K562 (cell line): Measurements from ENCODE around the gene CALB2. TPM values are rescaled to one million over a fixed set of nuclear protein-coding genes. Genes with fewer than 3 reads are reported as not detected.
A peak's percentile ranks its signal among the peaks of the same experiment; 100 is the strongest.

ENCODE experiments used
- ATAC-seq: fragments of 200-7000 bp; cut with Tn5 transposase; 3 replicates; pipeline ENCODE4 v1.9.1; 2020; ENCODE audit warnings: moderate library complexity
- BruUV-seq: library from RNA; stranded (reverse); fragments of 400-500 nt; replicated peaks from 2 replicates; lab custom pipeline; 2021; lab: Mats Ljungman, UMichigan
- CTCF ChIA-PET: fragments of 300-600 bp; formaldehyde crosslinking; extraction: SDS; loops from one replicate; lab custom pipeline; 2021; ENCODE audit warnings: low intra/inter-chr PET ratio; lab: Yijun Ruan, JAX
- POLR2A ChIA-PET: fragments of 300-600, 350-650 bp; sonication (Branson Sonifier 250); formaldehyde crosslinking; extraction: SDS; loops from one replicate; lab custom pipeline; 2021; ENCODE audit warnings: antibody characterized with exemption, inconsistent platforms; lab: Yijun Ruan, JAX
- DNase-seq, 4 experiments: peaks; one replicate each; pipeline versions ENCODE4 v3.0.0 to v3.0.0-alpha.2; 2011 to 2018; ENCODE audit warnings: low spot score in 3 of 4, mixed read lengths in 3 of 4; ENCODE audit errors: extremely low read depth in 1 of 4
- FAIRE-seq: peaks from 2 replicates; lab custom pipeline; 2011; peaks lifted over from hg19 to GRCh38; lab: Jason Lieb, UNC
- H2AFZ ChIP-seq: 2 replicates; pipeline ENCODE4 v1.6.0; 2011; ENCODE audit warnings: low read depth, low read length, control low read depth, inconsistent platforms
- H3K27ac ChIP-seq: fragments of 200-600 bp; 3 replicates; pipeline ENCODE4 v1.8.0; 2011; ENCODE audit warnings: low read depth, mild to moderate bottlenecking, control low read depth, inconsistent platforms, low read length, moderate library complexity, mixed read lengths; ENCODE audit errors: extremely low read depth
- H3K27me3 ChIP-seq, 2 experiments: fragments of 300-600 bp in 1 of 2; 2 replicates in 1 of 2; 3 replicates in 1 of 2; pipeline versions ENCODE4 v1.6.0 to v1.8.0; 2011; ENCODE audit warnings: inconsistent platforms in 2 of 2, low read length in 2 of 2, mild to moderate bottlenecking in 1 of 2, mixed read lengths in 1 of 2, moderate library complexity in 1 of 2; ENCODE audit not compliant: control insufficient read depth in 2 of 2, insufficient read depth in 2 of 2
- H3K36me3 ChIP-seq: fragments of 300-600 bp; 3 replicates; pipeline ENCODE4 v1.8.0; 2011; ENCODE audit warnings: mild to moderate bottlenecking, low read length, inconsistent platforms; ENCODE audit not compliant: control insufficient read depth, insufficient read depth
- H3K4me1 ChIP-seq, 2 experiments: fragments of 200-600 bp in 1 of 2; replicated peaks in 1 of 2; 2 replicates in 1 of 2; 3 replicates in 1 of 2; pipeline versions ENCODE4 v1.5.1 to v1.8.0; 2011; ENCODE audit warnings: inconsistent platforms in 2 of 2, low read length in 2 of 2, mild to moderate bottlenecking in 1 of 2, mixed read lengths in 1 of 2, moderate library complexity in 1 of 2; ENCODE audit not compliant: control insufficient read depth in 2 of 2, insufficient read depth in 2 of 2
- H3K4me2 ChIP-seq: 2 replicates; pipeline ENCODE4 v1.6.1; 2011; ENCODE audit warnings: low read length, control low read depth, inconsistent platforms, mixed read lengths; ENCODE audit not compliant: insufficient read depth
- H3K4me3 ChIP-seq: fragments of 200-600 bp; sonication (generic), shearing (Covaris generic); 2 replicates; pipeline ENCODE4 v1.5.1; 2016; ENCODE audit warnings: control low read depth, inconsistent platforms
- H3K79me2 ChIP-seq: fragments of 200-600 bp; 3 replicates; pipeline ENCODE4 v1.8.0; 2011; ENCODE audit warnings: low read length, inconsistent platforms; ENCODE audit not compliant: control insufficient read depth, insufficient read depth
- H3K9ac ChIP-seq, 2 experiments: 2 replicates each; pipeline versions ENCODE4 v1.6.0 to v1.6.1; 2011; ENCODE audit warnings: low read depth in 2 of 2, low read length in 2 of 2, control low read depth in 1 of 2, inconsistent platforms in 1 of 2, mild to moderate bottlenecking in 1 of 2, mixed read lengths in 1 of 2; ENCODE audit not compliant: insufficient read depth in 1 of 2
- H3K9me1 ChIP-seq: one replicate; pipeline ENCODE4 v1.6.0; 2011; ENCODE audit warnings: inconsistent platforms, mild to moderate bottlenecking, low read length, moderate library complexity; ENCODE audit not compliant: control insufficient read depth, insufficient read depth
- H3K9me3 ChIP-seq: replicated peaks from 2 replicates; pipeline ENCODE4 v1.5.1; 2011; ENCODE audit warnings: low read depth, low read length, inconsistent platforms; ENCODE audit not compliant: control insufficient read depth, insufficient read depth
- H4K20me1 ChIP-seq: replicated peaks from 2 replicates; pipeline ENCODE4 v1.6.1; 2011; ENCODE audit warnings: low read length, inconsistent platforms, mixed read lengths; ENCODE audit not compliant: control insufficient read depth, insufficient read depth
- BCOR ChIP-seq: fragments of 450-650 bp; IDR thresholded peaks from 2 replicates; pipeline ENCODE4 v1.6.1; 2016
- C11orf30 ChIP-seq: fragments of 450-650 bp; IDR thresholded peaks from 2 replicates; pipeline ENCODE4 v1.6.1; 2016; ENCODE audit warnings: low read depth, mild to moderate bottlenecking
- EGR1 ChIP-seq: fragments of 450-650 bp; conservative IDR thresholded peaks from 2 replicates; pipeline ENCODE4 v1.6.1; 2017; ENCODE audit warnings: mild to moderate bottlenecking
- GTF2A2 ChIP-seq: IDR thresholded peaks from 2 replicates; pipeline ENCODE4 v1.6.1; 2016; ENCODE audit warnings: mild to moderate bottlenecking, missing genetic modification characterization, missing compliant biosample characterization
- ILF3 ChIP-seq: fragments of 450-650 bp; IDR thresholded peaks from 2 replicates; pipeline ENCODE4 v1.6.1; 2018; ENCODE audit warnings: antibody characterized with exemption, mild to moderate bottlenecking, moderate library complexity, borderline replicate concordance
- RBM25 ChIP-seq: fragments of 200-400 bp; formaldehyde crosslinking; IDR thresholded peaks from 2 replicates; pipeline ENCODE4 v1.6.1; 2018; ENCODE audit warnings: low read length, low read depth, moderate library complexity; ENCODE audit not compliant: severe bottlenecking
- RNF2 ChIP-seq: sonication (generic); IDR thresholded peaks from 2 replicates; pipeline ENCODE4 v1.6.1; 2016
- SETDB1 ChIP-seq: IDR thresholded peaks from one replicate; pipeline ENCODE4 v1.6.1; 2012; ENCODE audit warnings: low read length, control low read depth, inconsistent platforms
- TARDBP ChIP-seq: fragments of 450-650 bp; IDR thresholded peaks from 2 replicates; pipeline ENCODE4 v1.6.1; 2016
- ZBTB9 ChIP-seq: fragments of 450-650 bp; formaldehyde crosslinking; IDR thresholded peaks from 2 replicates; pipeline ENCODE4 v1.4.0; 2020; ENCODE audit warnings: mild to moderate bottlenecking, moderate library complexity
- WGBS: fragments of 100-300 bp; shearing (Covaris generic); methylation state at CpG from one replicate; pipeline ENCODE4 v1.1.6; 2016; ENCODE audit warnings: low coverage, mixed read lengths; ENCODE audit not compliant: insufficient coverage; ENCODE audit errors: missing lambda C conversion rate; 5-methylcytosine and 5-hydroxymethylcytosine counted together
- in situ Hi-C: fragments of 300-500 bp; cut with MboI; formaldehyde crosslinking; loops from 4 replicates; pipeline ENCODE4 v1.15.0; 2018; ENCODE audit warnings: inconsistent platforms, mixed read lengths
- intact Hi-C: fragments of 100-400 bp; cut with micrococcal nuclease; formaldehyde crosslinking; loops from 2 replicates; pipeline ENCODE4 v1.14.2; 2022
- polyA plus RNA-seq, 8 experiments: library from polyadenylated mRNA; depleted of rRNA in 4 of 8; stranded (reverse) in 5 of 8; unstranded in 3 of 8; fragments of >200 nt; fragmentation: Nextera tagmentation in 2 of 8; fragmentation: Illumina TruSeq in 1 of 8; extraction: Ambion mirVana in 2 of 8; extraction: Trizol in 1 of 8; gene quantifications; 2 replicates each; pipeline versions ENCODE4 v1.2.1 to v1.2.3, GENCODE V29; 2011 to 2014; ENCODE audit warnings: inconsistent platforms in 1 of 8, missing spikeins in 1 of 8
- total RNA-seq, 7 experiments: library from RNA; depleted of rRNA in 6 of 7; stranded (reverse); fragments of >200 nt in 6 of 7; fragmentation: Illumina TruSeq in 2 of 7; extraction: Trizol in 2 of 7; gene quantifications; 2 replicates each; pipeline versions ENCODE4 v1.2.1 to v1.2.3, GENCODE V29; 2011 to 2021; ENCODE audit warnings: low replicate concordance in 1 of 7
- TF ChIP-seq, protein P1 (sequence below), 2 experiments: fragments of 450-650 bp; IDR thresholded peaks; 2 replicates each; pipeline ENCODE4 v1.6.1; 2018; ENCODE audit warnings: mild to moderate bottlenecking in 2 of 2, low read depth in 1 of 2; ENCODE audit not compliant: partially characterized antibody in 2 of 2
- TF ChIP-seq, protein P2 (sequence below): sonication (generic); formaldehyde crosslinking; IDR thresholded peaks from 2 replicates; pipeline ENCODE4 v1.8.0; 2022; ENCODE audit warnings: mild to moderate bottlenecking, missing genetic modification reagents

Gene CALB2
- total and polyA plus RNA-seq, 9 of the 15 experiments (the other 6 are each of a cell fraction or from before 2014, with no cell fraction given), result not detected

- no peak for DNase-seq
- no peak overlapping the region for H3K4me2 ChIP-seq
- no peak overlapping the region for H3K9ac ChIP-seq
- peaks cover 8 to 25% of the 10 kb centered on the region in 2 experiments; a peak in 4 of 5 replicates for H3K27me3 ChIP-seq
- POLR2A ChIA-PET, result no interaction called here
- H3K9me1 ChIP-seq, result no peaks in the 10 kb centered on the region
- BruUV-seq, result no TSS peak
- H2AFZ ChIP-seq, result no peak overlapping the region
- in situ Hi-C loops, result no loop called here
- no peak for FAIRE-seq
- intact Hi-C loops, result no loop called here
- H3K4me3 ChIP-seq, result no peak overlapping the region
- 0 out of 5 replicates have a peak, but pooled peaks cover 0 to 4% of the 10 kb centered on the region in 2 experiments for H3K4me1 ChIP-seq
- WGBS, result 1% methylated on average over 5 of the region's 5 CpGs
- no peak for ATAC-seq
- no peaks in the 10 kb centered on the region for H3K9me3 ChIP-seq
- no peaks in the 10 kb centered on the region for H4K20me1 ChIP-seq
- CTCF ChIA-PET, result no interaction called here
- H3K79me2 ChIP-seq, result no peaks in the 10 kb centered on the region
- TF ChIP-seq SETDB1 (no peak), BCOR (peak; percentile 14; the same call in 1 of the 2 replicates), RBM25 (peak; percentile 83)
- H3K36me3 ChIP-seq, result no peaks in the 10 kb centered on the region
- H3K27ac ChIP-seq, result no peak overlapping the region
Measured at GRCh38 chr16:71341881-71342280, 16.6 kb upstream of the CALB2 start.

DNA sequence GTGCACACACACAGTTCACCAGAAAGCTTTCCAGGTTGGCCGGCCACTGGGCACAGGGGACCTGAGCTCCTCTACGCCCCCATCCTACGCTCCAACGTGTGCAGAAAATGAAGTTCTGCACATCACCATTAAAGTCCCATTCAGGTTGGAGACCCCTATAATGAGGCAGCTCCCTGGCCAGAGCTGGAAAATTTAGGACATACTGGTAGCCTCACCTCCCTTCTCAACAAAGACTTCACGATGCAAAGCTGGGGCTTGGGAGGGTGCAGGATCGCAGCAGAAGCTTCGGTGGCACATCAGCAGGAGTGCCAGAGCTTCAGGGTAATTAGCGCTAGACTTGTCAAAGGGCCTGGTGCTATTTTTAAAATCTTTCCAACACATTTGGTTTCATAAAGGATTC is 15.4 kb upstream of the CALB2 start:
- H2AFZ ChIP-seq, result no peak overlapping the region
- H3K36me3 ChIP-seq, result no peaks in the 10 kb centered on the region
- no TSS peak for BruUV-seq
- H3K27me3 ChIP-seq, result peaks cover 8 to 36% of the 10 kb centered on the region in 2 experiments; a peak in 4 of 5 replicates
- H3K79me2 ChIP-seq, result no peaks in the 10 kb centered on the region
- DNase-seq, result no peak
- ChIA-PET CTCF (no interaction called here), POLR2A (interaction anchor here (0.9 kb wide), 1 partner anchor 21 kb away, joined by 3 read pairs; no protein-coding TSS in a partner anchor)
- no peaks in the 10 kb centered on the region for H4K20me1 ChIP-seq
- H3K9ac ChIP-seq, result no peak overlapping the region
- intact Hi-C loops (no loop called here), in situ Hi-C loops (no loop called here)
- no peaks in the 10 kb centered on the region for H3K9me1 ChIP-seq
- 0 out of 5 replicates have a peak, but pooled peaks cover 0 to 2% of the 10 kb centered on the region in 2 experiments for H3K4me1 ChIP-seq
- FAIRE-seq, result no peak
- no peaks in the 10 kb centered on the region for H3K9me3 ChIP-seq
- 0% methylated on average over 8 of the region's 8 CpGs for WGBS
- H3K4me2 ChIP-seq, result no peak overlapping the region
- no peak overlapping the region for H3K27ac ChIP-seq
- no peak for ATAC-seq
- H3K4me3 ChIP-seq, result no peak overlapping the region
- TF ChIP-seq, protein P1, sequence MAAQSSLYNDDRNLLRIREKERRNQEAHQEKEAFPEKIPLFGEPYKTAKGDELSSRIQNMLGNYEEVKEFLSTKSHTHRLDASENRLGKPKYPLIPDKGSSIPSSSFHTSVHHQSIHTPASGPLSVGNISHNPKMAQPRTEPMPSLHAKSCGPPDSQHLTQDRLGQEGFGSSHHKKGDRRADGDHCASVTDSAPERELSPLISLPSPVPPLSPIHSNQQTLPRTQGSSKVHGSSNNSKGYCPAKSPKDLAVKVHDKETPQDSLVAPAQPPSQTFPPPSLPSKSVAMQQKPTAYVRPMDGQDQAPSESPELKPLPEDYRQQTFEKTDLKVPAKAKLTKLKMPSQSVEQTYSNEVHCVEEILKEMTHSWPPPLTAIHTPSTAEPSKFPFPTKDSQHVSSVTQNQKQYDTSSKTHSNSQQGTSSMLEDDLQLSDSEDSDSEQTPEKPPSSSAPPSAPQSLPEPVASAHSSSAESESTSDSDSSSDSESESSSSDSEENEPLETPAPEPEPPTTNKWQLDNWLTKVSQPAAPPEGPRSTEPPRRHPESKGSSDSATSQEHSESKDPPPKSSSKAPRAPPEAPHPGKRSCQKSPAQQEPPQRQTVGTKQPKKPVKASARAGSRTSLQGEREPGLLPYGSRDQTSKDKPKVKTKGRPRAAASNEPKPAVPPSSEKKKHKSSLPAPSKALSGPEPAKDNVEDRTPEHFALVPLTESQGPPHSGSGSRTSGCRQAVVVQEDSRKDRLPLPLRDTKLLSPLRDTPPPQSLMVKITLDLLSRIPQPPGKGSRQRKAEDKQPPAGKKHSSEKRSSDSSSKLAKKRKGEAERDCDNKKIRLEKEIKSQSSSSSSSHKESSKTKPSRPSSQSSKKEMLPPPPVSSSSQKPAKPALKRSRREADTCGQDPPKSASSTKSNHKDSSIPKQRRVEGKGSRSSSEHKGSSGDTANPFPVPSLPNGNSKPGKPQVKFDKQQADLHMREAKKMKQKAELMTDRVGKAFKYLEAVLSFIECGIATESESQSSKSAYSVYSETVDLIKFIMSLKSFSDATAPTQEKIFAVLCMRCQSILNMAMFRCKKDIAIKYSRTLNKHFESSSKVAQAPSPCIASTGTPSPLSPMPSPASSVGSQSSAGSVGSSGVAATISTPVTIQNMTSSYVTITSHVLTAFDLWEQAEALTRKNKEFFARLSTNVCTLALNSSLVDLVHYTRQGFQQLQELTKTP (IDR thresholded peaks at IDR 0.05; ENCODE audit: low read depth in 1 of 2, partially characterized antibody in 2 of 2), result no peak
- no peak for TF ChIP-seq ILF3
- no peak for TF ChIP-seq EGR1
- no peak for TF ChIP-seq C11orf30
- TF ChIP-seq RNF2, result no peak
- no peak for TF ChIP-seq TARDBP
- TF ChIP-seq ZBTB9 (CRISPR knock-in tag), result no peak
- no peak for TF ChIP-seq GTF2A2 (tag)
- TF ChIP-seq, protein P2, sequence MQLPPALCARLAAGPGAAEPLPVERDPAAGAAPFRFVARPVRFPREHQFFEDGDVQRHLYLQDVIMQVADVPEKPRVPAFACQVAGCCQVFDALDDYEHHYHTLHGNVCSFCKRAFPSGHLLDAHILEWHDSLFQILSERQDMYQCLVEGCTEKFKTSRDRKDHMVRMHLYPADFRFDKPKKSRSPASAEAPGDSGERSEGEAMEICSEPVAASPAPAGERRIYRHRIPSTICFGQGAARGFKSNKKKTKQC (CRISPR knock-in tag), result no peak
